GM19452 (cell line): ENCODE results near the gene NDUFA7.
A peak's percentile ranks its signal among the peaks of the same experiment; 100 is the strongest.
"Not testable (repeated sequence)": the region's sequence is repeated elsewhere in the genome, so short reads cannot be mapped to it uniquely, and the experiment has no call there.

Experiments used
- ATAC-seq: cut with Tn5 transposase; IDR thresholded peaks from one replicate; pipeline ENCODE4 v1.9.1; 2021; ENCODE audit not compliant: unreplicated experiment

NDUFA7 gene

GRCh38 chr19:8321067-8321985 lies at the start of gene NDUFA7, which contains the start of gene RPS28:
Gene NDUFA7 (minus strand): TSS chr19:8321375. CDS start chr19:8321358, 17 bp downstream.
Gene RPS28 (plus strand): TSS chr19:8321496. CDS start chr19:8321531, 35 bp downstream.
- peak; percentile 79 for ATAC-seq

GRCh38 chr19:8370176-8371010 lies 49.2 kb upstream of the NDUFA7 start:
- no peak for ATAC-seq

GRCh38 chr19:8367327-8368001 lies 46.3 kb upstream of the NDUFA7 start:
- ATAC-seq: no peak

GRCh38 chr19:8366961-8367326 lies 45.8 kb upstream of the NDUFA7 start:
- no peak for ATAC-seq

GRCh38 chr19:8366121-8366581 lies 45.0 kb upstream of the NDUFA7 start:
- no peak for ATAC-seq

GRCh38 chr19:8363803-8364771 lies 42.9 kb upstream of the NDUFA7 start, which contains the start of gene ANGPTL4:
Gene ANGPTL4 (plus strand): TSS chr19:8364155. CDS start chr19:8364322, 167 bp downstream.
- ATAC-seq: no peak

- ATAC-seq: no peak
Measured at GRCh38 chr19:8361921-8362793, 41.0 kb upstream of the NDUFA7 start.

- ATAC-seq: no peak
Measured at GRCh38 chr19:8360196-8360595, 39.0 kb upstream of the NDUFA7 start.

GRCh38 chr19:8358948-8359347 lies 37.8 kb upstream of the NDUFA7 start:
- ATAC-seq: no peak

- ATAC-seq: no peak
Measured at GRCh38 chr19:8357007-8357521, 35.9 kb upstream of the NDUFA7 start.

GRCh38 chr19:8355631-8356402 lies 34.6 kb upstream of the NDUFA7 start:
- ATAC-seq: no peak

- not testable (repeated sequence) for ATAC-seq
Measured at GRCh38 chr19:8352845-8353244, 31.7 kb upstream of the NDUFA7 start.

- ATAC-seq: no peak
Measured at GRCh38 chr19:8352134-8352827, 31.1 kb upstream of the NDUFA7 start.

- ATAC-seq: not testable (repeated sequence)
Measured at GRCh38 chr19:8349629-8350372, 28.6 kb upstream of the NDUFA7 start.

GRCh38 chr19:8343483-8343844 lies 22.3 kb upstream of the NDUFA7 start:
- ATAC-seq: no peak

GRCh38 chr19:8342684-8343482 lies 21.7 kb upstream of the NDUFA7 start, which contains the start of gene KANK3:
Gene KANK3 (minus strand): TSS chr19:8343262. CDS start chr19:8337828, 5,434 bp downstream.
- ATAC-seq: peak; percentile 86
